NCI-H146 treated with DMSO at 0.1 percent for 48 hours (cell line): ENCODE measurements around the gene COPZ2.
"Not testable (repeated sequence)": the region's sequence is repeated elsewhere in the genome, so short reads cannot be mapped to it uniquely, and the experiment has no call there.

ENCODE experiments used
- DNase-seq: peaks from one replicate; lab custom pipeline; 2025; ENCODE audit not compliant: unreplicated experiment; lab: John Stamatoyannopoulos, UW

The COPZ2 gene

DNA sequence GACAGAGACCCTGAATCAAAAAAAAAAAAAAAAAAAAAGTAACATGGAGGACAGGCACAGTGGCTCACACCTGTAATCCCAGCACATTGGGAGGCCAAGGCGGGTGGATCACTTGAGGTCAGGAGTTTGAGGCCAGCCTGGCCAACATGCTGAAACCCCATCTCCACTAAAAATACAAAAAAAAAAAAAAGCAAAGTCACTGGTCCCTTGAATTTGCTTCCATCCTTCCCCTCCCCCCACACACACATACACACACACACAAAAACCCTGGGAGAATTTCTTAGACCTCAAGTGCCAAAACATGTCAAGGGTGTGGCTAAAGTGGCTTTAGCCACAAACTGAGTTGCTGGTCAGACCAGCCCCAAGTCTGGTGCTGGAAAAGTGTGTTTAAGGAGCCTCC lies 49.2 kb downstream of the COPZ2 start:
- DNase-seq = not testable (repeated sequence)

DNA sequence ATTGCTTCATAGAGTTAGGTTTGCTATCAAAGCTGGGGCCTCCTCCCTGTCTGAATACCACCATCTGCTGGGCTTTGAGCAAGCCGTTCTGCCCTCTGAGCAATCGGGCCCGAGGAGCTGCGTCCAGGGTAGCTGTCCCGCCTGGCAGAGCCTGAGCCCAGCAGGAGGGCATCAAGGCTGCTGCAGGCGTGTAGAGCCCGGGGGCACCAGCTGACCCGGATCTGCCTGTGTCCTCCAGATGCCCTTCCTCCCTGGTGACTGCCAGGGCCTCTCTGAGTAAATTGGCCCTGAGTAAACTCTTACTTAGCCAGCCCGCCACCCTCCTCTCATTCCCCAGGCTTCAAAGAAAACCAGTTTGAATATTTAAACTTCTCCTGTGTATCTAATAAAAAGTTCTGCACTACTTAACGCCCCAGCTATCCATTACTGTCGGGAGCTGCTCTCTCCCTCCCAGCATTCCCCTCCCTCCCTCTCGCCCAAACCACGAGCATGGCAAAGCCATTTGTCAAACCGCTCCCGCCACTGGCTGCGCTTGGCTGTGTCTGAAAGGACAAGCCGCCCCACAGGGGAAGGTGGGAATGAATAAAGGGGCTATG lies 50.3 kb downstream of the COPZ2 start:
- DNase-seq = peak; percentile 68

GRCh38 chr17:47986520-47986919 lies 51.1 kb downstream of the COPZ2 start:
- no peak for DNase-seq

DNA sequence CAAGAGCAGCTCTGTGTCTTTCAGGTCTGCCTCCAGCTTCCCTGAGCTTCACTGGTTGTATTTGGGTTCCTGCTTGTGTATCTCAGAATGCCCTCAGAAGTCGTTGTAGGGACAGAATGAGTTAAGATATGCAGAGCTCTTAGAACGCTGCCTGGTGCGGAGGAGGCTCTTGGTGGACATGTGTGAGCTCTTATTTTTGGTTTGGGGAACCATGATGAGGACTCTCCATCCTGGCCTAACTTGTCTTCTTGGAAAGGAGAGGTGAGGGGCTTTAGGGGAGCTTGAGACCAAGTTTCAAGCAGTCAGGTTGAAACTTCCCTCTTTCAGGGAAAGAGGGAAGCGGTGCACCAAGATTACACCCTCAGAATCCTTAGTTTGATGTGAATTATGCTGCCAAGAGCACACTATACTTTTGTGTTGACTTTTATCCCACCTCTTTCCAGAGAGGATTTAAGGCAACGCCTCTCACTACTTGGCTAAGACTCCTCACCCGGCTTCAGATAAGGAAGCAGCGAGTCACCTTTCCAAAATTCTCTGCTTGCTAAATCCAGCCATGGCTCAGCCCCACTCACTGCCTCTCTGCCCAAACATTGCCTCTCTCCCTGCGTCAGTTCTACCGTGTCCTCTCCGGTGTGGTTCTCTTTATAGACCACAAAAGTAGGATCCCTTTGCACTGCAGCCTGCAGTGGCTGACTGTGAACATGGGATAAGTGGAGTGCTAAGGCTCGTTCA lies 53.9 kb downstream of the COPZ2 start:
- no peak for DNase-seq

DNA sequence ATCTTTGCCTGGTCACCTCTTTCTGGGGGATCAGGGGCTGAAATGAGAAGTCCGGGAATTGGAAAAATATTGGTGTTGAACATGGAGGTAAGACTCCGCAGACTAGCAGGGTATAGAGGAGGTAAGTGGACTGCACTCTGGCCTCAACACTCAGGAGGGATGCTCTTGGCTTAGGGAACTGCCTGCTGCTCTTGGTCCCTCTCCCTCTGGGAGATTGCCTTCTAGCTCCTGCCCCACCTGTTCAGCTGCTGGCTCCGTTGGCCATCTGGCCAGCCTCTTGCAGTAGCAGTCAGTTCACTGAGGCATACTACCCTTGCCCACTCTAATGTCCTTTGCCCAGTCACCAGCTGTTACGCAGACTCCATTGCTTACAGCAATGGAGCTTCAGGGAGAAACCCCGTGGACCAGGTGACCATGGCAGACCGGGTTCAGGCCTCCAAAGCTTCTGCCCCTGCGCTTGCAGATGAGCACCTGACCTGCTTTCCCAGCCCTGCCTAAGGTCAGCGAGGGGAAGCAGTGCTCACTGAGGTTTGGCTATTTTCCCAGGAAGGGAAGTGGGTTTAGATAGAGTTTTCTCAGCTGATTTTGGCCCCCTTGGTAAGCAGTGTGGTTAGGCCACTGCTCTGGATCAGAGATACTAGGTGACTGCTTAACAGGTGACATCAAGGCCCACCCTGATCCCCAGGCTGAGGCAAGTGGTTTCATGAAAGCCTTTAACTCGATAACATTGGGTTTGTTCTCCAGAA lies 54.8 kb downstream of the COPZ2 start:
- no peak for DNase-seq

DNA sequence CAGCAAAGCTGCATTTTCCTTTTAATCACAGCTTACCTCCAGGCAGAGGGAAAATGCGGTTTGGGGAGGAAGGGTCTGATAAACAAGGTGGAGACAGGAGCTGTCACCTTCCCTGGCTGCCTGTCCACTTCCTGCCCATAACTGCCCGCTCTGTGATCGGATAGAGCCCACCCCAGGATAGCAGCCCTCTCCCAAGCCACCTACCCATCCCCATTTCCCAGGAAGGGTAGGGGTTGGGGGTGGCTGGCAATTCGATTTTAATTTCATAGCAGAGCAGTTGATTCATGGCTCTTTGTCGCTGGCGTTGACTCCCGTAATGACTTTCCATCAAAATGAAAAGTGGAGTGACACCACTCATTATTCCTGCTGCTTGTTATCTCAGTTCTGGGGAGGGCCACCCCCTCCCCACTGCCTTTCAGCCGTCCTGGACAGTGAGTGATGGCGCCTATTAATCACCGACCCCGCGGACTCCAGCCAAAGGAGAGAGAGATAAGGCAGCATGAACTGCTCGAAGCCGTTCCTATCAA lies 55.4 kb downstream of the COPZ2 start:
- DNase-seq = no peak

DNA sequence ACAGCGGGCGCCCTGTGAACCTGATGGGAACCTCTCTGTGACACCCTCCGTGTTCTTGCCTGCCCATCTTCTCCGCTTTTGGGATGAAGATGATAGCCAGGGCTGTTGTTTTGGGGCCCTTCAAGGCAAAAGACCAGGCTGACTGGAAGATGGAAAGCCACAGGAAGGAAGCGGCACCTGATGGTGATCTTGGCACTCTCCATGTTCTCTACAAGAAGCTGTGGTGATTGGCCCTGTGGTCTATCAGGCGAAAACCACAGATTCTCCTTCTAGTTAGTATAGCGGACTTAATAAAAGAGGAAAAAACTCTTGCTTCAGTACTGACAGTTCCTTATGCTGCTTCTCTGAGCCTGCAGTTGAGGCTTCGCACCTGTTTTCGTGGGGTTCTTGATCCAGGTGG lies 56.1 kb downstream of the COPZ2 start:
- DNase-seq = no peak

- DNase-seq = peak; percentile 19
Measured at GRCh38 chr17:47980541-47980940, 57.1 kb downstream of the COPZ2 start.

GRCh38 chr17:47978324-47978723 lies 59.3 kb downstream of the COPZ2 start:
- DNase-seq = peak; percentile 8
